Spleen (tissue), 7 donors: Measurements from ENCODE around the gene RPS6KC1.

ENCODE experiments used
- CTCF ChIP-seq, 11 experiments: fragments of 200-600 bp in 7 of 11; fragments of 450-650 bp in 4 of 11; sonication (generic) in 4 of 11; IDR thresholded peaks in 8 of 11; conservative IDR thresholded peaks in 3 of 11; 1 replicate in 7 of 11; 2 replicates in 4 of 11; pipeline versions ENCODE4 v1.4.0 to v1.8.0; 2016 to 2021; ENCODE audit warnings: antibody characterized with exemption in 11 of 11, inconsistent platforms in 4 of 11, mild to moderate bottlenecking in 1 of 11
- POLR2A ChIP-seq, 3 donors: fragments of 450-650 bp; IDR thresholded peaks; one replicate each; pipeline ENCODE4 v1.5.1; 2017; ENCODE audit warnings: antibody characterized with exemption in 3 of 3, mild to moderate bottlenecking in 1 of 3
- donor health status: DM: no; HTN: no; CAD: no; lungs with moderate emphysema.
- donor health status: DM: no; HTN: no; CAD: no.
- donor health status: DM: no; HTN: no; CAD: no.

- no peak for TF ChIP-seq CTCF (IDR thresholded peaks at IDR 0.05 in 8 of 11, conservative IDR thresholded peaks at IDR 0.05 in 3 of 11)
- no peak for TF ChIP-seq POLR2A (IDR thresholded peaks at IDR 0.05)
Measured at GRCh38 chr1:213286235-213286634, 235.2 kb downstream of the RPS6KC1 start.
